ENCODE measurements around the gene AUTS2. TPM values are rescaled to one million over a fixed set of nuclear protein-coding genes. Genes with fewer than 3 reads are reported as not detected.
A peak's percentile ranks its signal among the peaks of the same experiment; 100 is the strongest.

Gene AUTS2
- polyA plus RNA-seq, 1 donor (not counting 4 experiments of a cell fraction or from before 2014, with no cell fraction given), result 4.7 TPM

DNA sequence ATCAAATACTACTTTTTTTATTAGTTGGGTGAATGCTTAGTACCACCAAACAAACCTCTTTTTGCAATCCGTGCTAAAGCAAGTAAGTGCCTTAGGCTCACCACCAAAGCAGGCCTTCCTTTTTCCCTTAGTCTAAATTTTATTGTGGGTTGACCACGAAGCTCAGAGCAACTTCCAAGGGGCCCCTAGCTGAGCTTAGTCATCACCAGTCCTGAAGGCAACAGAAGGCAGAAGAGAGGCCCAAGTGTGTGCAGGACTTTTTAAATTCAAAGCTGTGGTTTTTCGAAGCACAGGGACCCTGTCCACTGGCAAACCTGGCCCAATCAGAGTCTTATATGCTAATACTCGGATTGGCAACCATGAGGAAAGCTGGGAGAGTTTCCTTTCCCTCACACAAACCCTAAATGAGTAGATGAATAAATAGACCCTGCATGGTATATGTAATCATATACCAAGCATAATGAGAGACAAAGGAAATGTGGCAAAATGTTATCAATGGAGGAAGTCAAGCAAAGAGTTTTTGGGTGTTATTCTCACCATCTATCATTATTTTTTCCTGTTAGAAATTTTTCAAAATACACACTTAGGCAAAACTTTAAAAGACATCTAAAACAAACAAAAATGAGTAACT, 1080.5 kb downstream of the AUTS2 start:
- no peak overlapping the region for H3K4me3 ChIP-seq (ENCODE audit: control insufficient read depth in 2 of 3, extremely low read depth in 1 of 3, insufficient read depth in 2 of 3, low read depth in 1 of 3, low read length in 3 of 3)
- TF ChIP-seq EZH2 (IDR thresholded peaks at IDR 0.05; ENCODE audit: low read length), result no peak
- TF ChIP-seq, protein P1, sequence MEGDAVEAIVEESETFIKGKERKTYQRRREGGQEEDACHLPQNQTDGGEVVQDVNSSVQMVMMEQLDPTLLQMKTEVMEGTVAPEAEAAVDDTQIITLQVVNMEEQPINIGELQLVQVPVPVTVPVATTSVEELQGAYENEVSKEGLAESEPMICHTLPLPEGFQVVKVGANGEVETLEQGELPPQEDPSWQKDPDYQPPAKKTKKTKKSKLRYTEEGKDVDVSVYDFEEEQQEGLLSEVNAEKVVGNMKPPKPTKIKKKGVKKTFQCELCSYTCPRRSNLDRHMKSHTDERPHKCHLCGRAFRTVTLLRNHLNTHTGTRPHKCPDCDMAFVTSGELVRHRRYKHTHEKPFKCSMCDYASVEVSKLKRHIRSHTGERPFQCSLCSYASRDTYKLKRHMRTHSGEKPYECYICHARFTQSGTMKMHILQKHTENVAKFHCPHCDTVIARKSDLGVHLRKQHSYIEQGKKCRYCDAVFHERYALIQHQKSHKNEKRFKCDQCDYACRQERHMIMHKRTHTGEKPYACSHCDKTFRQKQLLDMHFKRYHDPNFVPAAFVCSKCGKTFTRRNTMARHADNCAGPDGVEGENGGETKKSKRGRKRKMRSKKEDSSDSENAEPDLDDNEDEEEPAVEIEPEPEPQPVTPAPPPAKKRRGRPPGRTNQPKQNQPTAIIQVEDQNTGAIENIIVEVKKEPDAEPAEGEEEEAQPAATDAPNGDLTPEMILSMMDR (optimal IDR thresholded peaks at IDR 0.05 in 1 of 3, IDR thresholded peaks at IDR 0.05 in 1 of 3, conservative IDR thresholded peaks at IDR 0.05 in 1 of 3; ENCODE audit: extremely low read depth in 1 of 3, insufficient read depth in 2 of 3, low read length in 3 of 3), result no peak
- no peaks in the 10 kb centered on the region for H3K79me2 ChIP-seq (ENCODE audit: control insufficient read depth, insufficient read depth, low read length)
- H2AFZ ChIP-seq (ENCODE audit: control insufficient read depth, low read length), result no peak overlapping the region
- H3K9ac ChIP-seq (ENCODE audit: control insufficient read depth, extremely low read depth, insufficient read depth, low read length), result no peak overlapping the region
- FAIRE-seq (peak; percentile 39), DNase-seq (ENCODE audit: low read depth, low spot score) (no peak)
- dilution Hi-C loops (cut with MboI; ENCODE audit: extremely low pct_ligation_motif_present, low sequenced_read_pairs), result no loop called here
- peaks cover 4% of the 10 kb centered on the region for H3K4me1 ChIP-seq (ENCODE audit: control insufficient read depth, extremely low read depth, insufficient read depth, low read length)
- no peaks in the 10 kb centered on the region for H3K27me3 ChIP-seq (ENCODE audit: control insufficient read depth, extremely low read depth, insufficient read depth, low read length)
- H3K9me1 ChIP-seq (ENCODE audit: control insufficient read depth, extremely low read depth, insufficient read depth, low read length), result no peaks in the 10 kb centered on the region
- no peak overlapping the region for H3K27ac ChIP-seq (ENCODE audit: control insufficient read depth, insufficient read depth, low read length)
- no peaks in the 10 kb centered on the region for H3K36me3 ChIP-seq (ENCODE audit: control insufficient read depth in 2 of 2, extremely low read depth in 1 of 2, insufficient read depth in 2 of 2, low read length in 2 of 2)
- no peaks in the 10 kb centered on the region for H4K20me1 ChIP-seq (ENCODE audit: control insufficient read depth, extremely low read depth, insufficient read depth, low read length)
- H3K9me3 ChIP-seq (ENCODE audit: control insufficient read depth, low read depth, low read length), result no peaks in the 10 kb centered on the region
- no peak overlapping the region for H3K4me2 ChIP-seq (ENCODE audit: control insufficient read depth, extremely low read depth, insufficient read depth, low read depth, low read length)

DNA sequence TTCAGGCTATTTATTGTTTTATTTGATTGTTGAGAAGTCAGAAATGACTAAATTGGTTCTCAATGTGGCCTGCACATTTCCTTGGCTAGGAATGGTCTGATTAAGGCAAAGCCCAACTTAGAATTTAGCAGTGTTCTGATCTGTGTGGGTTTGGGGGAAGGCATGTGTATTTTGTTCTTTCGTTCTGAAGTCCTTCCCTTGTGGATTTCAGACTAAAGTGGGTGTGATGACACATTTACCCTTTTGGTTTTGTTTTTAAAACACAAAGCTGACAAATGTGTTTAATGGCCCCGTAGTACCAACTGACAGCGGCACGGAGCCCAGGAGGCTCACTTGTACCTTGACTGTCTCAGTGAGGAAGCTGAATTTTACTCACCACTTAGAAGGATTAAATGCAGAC, 1081.4 kb downstream of the AUTS2 start:
- H3K36me3 ChIP-seq (ENCODE audit: control insufficient read depth in 2 of 2, extremely low read depth in 1 of 2, insufficient read depth in 2 of 2, low read length in 2 of 2), result no peaks in the 10 kb centered on the region
- no peak overlapping the region for H3K4me3 ChIP-seq (ENCODE audit: control insufficient read depth in 2 of 3, extremely low read depth in 1 of 3, insufficient read depth in 2 of 3, low read depth in 1 of 3, low read length in 3 of 3)
- no peak overlapping the region for H3K4me2 ChIP-seq (ENCODE audit: control insufficient read depth, extremely low read depth, insufficient read depth, low read depth, low read length)
- no peak overlapping the region for H3K27ac ChIP-seq (ENCODE audit: control insufficient read depth, insufficient read depth, low read length)
- H3K9me1 ChIP-seq (ENCODE audit: control insufficient read depth, extremely low read depth, insufficient read depth, low read length), result no peaks in the 10 kb centered on the region
- DNase-seq (ENCODE audit: low read depth, low spot score), result no peak
- TF ChIP-seq EZH2 (IDR thresholded peaks at IDR 0.05; ENCODE audit: low read length), result no peak
- TF ChIP-seq, protein P1 (optimal IDR thresholded peaks at IDR 0.05 in 1 of 3, IDR thresholded peaks at IDR 0.05 in 1 of 3, conservative IDR thresholded peaks at IDR 0.05 in 1 of 3; ENCODE audit: extremely low read depth in 1 of 3, insufficient read depth in 2 of 3, low read length in 3 of 3), result no peak
- H2AFZ ChIP-seq (ENCODE audit: control insufficient read depth, low read length), result no peak overlapping the region
- H3K4me1 ChIP-seq (ENCODE audit: control insufficient read depth, extremely low read depth, insufficient read depth, low read length), result peaks cover 4% of the 10 kb centered on the region
- H4K20me1 ChIP-seq (ENCODE audit: control insufficient read depth, extremely low read depth, insufficient read depth, low read length), result no peaks in the 10 kb centered on the region
- H3K27me3 ChIP-seq (ENCODE audit: control insufficient read depth, extremely low read depth, insufficient read depth, low read length), result no peaks in the 10 kb centered on the region
- dilution Hi-C loops (cut with MboI; ENCODE audit: extremely low pct_ligation_motif_present, low sequenced_read_pairs), result no loop called here
- H3K79me2 ChIP-seq (ENCODE audit: control insufficient read depth, insufficient read depth, low read length), result no peaks in the 10 kb centered on the region
- H3K9ac ChIP-seq (ENCODE audit: control insufficient read depth, extremely low read depth, insufficient read depth, low read length), result no peak overlapping the region
- no peaks in the 10 kb centered on the region for H3K9me3 ChIP-seq (ENCODE audit: control insufficient read depth, low read depth, low read length)
- no peak for FAIRE-seq
